GM18870 (cell line): ENCODE measurements around the gene ASPRV1.
"Not testable (repeated sequence)": the region's sequence is repeated elsewhere in the genome, so short reads cannot be mapped to it uniquely, and the experiment has no call there.

ENCODE experiments used
- ATAC-seq: cut with Tn5 transposase; IDR thresholded peaks from one replicate; pipeline ENCODE4 v1.9.1; 2021; ENCODE audit warnings: moderate library complexity; ENCODE audit not compliant: unreplicated experiment

Gene ASPRV1

DNA sequence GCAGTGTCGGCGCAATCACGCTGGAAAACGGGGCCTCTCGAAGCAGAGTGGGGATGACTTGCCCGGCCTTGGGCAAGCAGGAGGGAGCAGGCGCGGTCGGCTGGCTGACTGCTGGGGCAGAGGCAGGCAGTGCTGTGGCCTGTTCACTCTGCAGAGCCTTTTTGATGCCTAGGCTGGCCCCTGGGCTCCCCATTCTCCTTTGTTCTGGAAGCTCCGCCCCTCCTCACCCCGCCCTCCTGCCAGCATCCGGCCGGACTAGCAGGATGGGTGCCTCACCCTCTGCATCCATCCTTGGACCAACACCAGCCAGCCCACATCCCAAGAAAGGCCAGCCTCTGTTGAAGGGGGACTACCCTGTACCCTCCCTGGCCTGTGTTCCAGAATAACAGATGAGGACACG, at the start of gene ASPRV1:
ASPRV1 (minus strand) TSS at position 136 of the 400 bp plus-strand sequence. CDS start 195 bp downstream, outside the sequence.
- no peak for ATAC-seq

DNA sequence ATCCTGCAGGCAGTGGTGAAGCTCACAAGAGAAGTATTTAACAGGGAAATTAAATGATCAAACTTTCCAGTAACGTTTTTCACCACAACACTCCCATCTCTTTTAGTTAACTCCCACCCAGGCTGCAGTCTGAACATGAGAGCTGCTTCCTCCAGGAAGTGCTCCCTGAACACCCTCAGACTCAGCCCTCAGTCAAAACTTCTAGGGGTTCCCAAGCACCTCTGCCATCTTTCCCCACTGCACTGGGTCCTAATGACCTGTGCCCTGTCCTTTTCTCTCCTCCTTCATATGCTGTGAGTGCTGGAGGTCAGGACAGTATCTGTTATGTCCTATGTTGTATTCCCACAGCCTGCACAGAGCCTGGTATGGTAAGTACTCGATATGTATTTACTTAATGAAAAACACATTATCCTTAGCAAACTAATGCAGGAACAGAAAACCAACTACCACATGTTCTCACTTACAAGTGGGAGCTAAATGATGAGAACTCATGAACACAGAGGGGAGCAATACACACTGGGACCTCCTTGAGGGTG, 49.2 kb upstream of the ASPRV1 start:
- no peak for ATAC-seq

DNA sequence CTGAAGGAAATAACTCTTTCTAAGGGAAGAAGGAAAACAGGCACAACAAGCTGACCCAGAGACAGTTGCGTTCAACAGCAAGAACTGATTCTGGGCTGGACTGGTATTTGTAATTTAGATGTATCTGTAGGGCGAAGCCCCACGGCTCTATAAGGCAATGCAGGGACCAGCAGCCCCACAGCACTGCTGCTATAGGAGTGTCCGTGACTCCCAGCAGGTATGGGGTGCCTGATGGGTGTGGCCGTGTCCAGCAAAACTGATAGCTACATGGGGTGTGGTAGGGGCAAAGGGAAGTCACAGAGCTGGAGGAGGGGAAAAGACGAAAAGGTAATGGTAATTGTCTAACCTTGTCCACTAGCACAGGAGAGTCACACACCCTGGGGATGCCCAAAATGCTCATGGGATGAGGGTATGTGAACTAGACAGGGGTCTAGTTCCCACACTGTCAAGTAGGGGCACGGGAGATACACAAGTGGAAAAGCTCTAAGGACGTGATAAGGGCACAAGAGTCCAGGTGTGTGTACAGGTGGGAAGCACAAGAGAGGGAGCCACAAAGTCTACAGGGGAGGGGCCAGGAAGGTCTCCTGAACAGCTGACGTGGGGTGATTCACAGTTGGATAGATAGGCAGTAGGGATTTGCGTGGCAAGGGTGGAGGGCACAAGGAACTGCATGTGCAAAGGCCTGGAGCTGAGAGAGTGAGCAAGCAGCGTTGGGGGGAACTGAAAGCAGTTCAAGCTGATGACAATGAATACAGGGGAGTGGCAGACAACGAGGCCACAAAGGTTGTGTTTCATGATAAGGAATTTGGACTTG, 48.5 kb upstream of the ASPRV1 start:
- no peak for ATAC-seq

DNA sequence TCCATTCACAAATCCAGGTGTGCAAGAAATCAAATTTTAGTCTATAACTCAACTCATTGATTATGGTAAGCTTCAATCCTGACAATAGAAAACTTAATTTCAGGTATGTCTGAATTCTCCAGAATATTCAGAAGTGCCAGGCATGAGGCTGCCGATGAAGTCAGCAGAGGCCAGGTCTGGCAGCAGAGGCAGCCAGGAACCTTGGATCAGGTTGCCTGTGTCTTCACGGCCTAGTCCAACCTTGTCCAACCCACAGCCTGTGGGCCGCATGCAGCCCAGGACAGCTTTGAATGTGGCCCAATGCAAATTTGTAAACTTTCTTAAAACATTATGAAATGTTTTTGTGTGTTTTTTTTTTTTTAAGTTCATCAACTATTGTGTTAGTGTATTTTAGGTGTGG, 46.9 kb upstream of the ASPRV1 start:
- no peak for ATAC-seq

DNA sequence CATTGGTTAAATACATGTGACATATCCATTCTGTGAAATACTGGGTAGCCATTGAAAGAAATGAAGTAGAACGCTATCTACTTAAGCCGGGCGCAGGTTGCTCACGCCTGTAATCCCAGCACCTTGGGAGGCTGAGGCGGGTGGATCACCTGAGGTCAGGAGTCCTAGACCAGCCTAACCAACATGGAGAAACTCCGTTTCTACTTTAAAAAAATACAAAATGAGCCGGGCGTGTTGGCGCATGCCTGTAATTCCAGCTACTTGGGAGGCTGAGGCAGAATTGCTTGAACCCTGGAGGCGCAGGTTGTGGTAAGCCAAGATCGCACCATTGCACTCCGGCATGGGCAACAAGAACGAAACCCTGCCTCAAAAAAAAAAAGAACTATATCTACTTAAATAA, 45.7 kb upstream of the ASPRV1 start:
- ATAC-seq = no peak

DNA sequence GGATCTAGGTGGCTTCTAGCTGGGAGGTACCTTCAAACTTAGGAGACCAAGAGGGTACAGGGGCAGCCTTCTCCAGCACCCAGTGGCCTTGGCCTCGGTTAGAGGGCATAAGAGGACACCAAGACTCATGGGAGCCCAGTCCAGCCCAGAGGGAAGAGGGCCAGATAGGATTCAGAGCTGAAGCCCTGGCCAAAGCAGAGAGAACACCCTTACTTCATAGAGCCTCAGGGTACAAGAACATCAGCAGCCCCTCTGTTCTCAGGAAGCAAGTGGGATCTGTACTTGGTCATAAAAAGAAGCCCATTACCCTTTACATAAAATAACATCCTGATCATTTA, 45.0 kb upstream of the ASPRV1 start:
- ATAC-seq = no peak

DNA sequence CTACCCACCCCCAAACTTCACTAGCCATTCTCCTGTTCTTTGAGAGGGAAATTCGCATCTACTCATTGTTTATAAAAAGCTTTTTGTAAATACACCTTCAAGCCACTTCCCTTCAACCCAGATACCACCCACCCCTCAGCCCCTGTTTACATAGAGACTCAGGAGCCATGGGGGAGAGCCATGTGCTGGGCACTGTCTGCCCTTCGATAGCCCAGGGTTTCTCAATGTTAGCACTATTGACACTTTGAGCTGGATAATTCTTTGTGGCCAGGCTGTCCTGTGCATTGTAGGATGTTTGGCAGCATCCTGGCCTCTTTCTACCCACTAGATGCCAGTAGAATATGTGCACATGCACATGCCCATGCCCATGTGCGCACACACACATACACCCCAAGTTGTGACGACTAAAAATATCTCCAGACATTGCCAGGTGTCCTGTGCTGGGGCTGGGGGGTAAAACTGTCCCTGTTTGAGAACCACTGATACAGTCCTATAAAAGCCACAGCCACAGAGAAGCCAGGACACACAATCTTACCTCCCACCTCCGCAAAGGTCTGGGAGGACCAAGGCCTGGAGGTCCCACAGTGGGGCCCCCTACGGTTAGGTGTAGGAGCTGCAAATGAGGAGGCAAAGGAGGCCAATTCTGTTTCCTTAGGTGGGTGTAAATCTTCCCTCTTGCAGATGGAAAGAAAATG, 44.5 kb upstream of the ASPRV1 start:
- ATAC-seq = no peak

DNA sequence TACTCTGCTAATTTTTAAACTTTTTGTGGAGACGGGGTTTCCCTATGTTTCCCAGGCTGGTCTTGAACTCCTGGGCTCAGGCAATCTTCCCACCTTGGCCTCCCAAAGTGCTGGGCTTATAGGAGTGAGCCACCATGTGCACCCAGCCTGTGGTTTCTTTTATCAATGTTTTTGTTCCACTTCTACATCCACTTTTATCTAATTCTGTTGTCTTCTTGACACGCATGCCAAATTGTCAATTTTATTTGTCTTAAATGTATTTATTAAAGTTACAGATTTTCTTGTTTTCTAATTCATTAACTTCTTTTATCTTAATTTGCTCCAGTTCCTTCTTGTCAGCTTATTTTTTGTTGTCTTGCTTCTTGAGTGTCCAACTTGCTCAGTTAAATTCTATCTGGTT, 43.8 kb upstream of the ASPRV1 start:
- ATAC-seq = no peak

DNA sequence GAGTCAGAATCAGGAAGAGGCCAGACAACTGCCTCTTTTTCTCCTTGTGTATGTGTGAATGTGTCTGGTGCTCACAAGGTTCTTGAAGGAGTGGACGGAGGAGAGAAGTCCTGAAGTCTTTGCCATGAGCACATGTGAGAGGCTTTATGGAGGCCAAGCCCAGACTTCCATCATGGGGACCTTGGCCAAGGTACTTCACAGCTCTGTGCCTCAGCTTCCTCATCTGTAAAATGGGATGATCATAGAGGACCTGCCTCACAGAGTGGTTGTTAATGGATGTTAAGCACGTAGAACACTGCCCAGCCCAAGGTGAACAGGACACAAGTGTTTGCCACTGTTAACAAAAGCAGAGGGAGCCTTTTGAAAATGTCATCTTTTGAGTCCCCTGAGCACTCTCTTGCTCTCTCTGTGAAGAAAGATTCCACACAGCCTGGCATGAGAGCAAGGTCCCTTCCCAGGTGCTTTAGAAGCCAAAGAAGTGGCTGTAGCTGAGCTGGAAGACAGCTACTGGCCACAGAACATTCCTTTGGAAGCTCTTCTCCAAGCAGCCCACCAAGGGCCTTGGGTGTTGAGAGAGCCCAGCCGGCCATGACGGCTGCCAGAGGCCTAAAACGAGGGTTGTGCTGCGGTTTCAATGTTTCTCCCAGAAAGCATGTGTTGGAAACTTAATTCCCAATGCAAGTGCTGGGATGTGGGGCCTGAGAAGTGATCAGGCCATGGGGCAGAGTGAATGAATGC, 41.8 kb upstream of the ASPRV1 start:
- no peak for ATAC-seq

DNA sequence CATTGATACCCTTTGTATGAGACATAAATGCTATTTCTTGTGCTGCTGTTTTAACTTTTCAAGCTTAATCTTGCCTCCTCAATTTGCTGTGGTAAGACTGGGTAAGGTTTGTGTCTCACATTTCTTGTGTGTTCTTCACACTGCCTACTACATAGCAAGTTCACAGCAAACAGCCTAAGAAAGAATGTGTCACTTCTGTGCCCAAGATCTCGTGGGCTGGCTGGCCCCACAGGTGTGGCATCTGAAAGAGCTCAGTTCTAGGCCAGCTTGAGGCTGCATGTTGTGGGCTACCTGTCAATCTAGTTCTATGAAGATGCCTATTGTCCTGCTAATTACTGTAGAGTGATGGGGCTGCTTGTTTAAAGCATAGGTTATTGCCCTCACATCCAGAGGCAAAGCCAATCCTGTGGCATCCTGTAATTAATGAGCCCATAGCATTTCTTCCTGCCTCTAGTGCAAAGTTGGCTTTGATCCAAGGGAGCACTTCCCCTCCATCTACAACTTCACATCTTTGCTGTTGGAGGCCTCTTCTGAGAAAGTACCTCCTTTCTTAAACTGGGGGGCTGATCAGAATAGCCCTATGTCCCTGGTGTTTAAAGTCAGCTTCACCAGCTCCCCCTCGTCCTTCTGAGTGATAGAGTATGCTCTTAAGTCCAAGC, 40.9 kb upstream of the ASPRV1 start:
- ATAC-seq = no peak

DNA sequence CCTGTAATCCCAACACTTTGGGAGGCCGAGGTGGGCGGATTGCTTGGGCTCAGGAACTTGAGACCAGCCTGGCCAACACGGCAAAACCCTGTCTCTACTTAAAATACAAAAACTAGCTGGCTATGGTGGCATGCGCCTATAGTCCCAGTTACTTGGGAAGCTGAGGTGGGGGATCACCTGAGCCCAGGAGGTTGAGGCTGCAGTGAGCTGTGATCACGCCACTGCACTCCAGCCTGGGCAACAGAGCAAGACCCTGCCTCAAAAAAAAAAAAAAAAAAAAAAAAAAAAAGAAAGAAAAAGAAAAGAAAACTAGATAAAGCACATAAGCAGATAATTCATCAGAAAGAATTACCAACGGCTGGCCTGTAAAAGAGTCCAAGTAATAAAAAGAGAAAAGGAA, 39.1 kb upstream of the ASPRV1 start:
- not testable (repeated sequence) for ATAC-seq

DNA sequence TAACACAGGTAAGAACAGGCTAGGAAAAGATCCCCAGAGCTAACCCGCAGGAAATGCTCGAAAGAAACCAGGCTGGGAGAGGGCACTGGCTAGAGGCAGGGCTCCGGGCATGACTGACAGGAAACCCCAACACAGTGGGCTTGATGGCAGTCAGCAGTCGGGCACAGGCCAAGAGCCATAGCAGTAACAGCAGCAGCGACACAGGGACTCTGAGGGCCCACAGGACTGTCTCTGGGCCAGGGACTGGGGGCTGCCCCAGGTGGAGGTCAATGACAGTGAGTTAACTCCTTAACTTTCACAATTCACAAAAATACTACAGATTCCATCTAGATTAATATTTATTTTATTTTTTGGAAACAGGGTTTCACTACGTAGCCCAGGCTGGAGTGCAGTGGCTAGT, 37.3 kb upstream of the ASPRV1 start:
- ATAC-seq = no peak

DNA sequence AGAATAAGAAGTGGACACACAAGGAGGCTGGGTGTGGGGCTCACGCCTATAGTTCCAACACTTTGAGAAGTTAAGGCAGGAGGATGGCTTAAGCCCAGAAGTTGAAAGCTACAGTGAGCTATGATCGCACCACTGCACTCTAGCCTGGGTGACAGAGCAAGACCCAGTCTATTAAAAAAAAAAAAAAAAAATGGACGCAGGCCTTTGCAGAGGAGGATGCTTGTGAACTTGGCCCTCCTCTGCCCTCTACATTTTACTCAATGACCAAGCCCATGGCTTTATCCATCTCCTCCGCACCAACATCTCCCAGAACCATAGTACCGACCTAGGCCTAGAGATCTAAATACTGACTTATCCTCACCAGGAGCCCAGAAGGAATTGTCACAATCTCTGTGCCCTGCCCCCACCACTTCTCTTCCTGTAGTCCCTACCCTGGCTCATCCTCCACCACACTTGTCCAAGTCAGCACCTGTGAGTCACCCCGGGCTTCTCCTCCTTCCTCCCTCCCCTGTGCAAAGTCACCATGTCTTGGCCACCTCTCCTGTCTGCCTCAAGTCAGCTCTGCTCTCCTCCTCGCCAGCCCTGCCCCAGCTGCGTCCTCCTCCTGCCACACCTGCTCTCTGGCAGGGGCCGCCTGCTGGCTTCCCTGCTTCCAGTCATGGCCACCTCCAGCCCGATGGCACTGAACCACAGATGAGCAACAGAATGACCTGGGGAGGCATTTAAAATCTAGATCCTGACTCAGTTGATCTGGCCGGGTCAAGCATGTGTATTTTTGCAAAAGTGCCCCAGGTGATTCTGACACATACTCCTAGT, 35.8 kb upstream of the ASPRV1 start:
- no peak for ATAC-seq

DNA sequence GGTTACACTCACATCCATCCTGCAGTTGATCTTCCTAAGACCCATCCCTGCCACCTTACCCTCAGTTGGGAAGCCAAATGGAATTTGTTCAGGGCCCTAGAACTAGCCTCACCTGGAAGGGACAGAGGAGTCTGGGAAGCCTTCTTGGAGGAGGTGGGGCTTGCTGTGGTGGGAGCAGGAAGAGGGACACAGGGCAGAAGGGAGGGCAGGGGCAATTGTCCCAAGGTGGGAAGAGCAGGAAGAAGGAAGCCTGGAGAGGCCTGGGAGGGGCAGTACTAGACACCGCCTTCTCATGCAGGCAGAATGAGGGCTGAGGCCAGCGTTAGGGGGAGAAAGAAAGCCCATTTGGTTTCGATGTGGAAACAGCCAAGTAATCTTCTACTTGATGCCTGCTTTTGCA, 34.1 kb upstream of the ASPRV1 start:
- ATAC-seq = no peak

DNA sequence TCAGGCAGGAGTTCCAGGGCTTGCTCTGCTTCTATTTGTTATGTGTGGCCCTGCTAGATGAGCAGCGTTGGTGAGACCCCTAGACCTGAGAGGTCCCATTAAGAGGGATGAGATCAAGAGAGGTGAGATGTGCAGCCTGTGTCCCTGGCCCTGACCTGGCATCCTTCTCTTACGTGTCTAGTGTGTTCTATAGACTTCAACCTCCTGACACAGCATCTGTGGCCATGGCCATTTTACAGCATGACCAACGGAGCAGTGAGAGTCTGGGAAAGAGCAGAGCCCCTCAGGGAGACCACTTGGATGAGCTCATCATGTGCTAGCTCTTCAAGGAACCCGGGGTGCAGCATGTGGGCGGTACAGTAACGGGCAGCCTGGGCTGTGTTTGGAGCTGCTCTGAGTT, 32.7 kb upstream of the ASPRV1 start:
- ATAC-seq = no peak

DNA sequence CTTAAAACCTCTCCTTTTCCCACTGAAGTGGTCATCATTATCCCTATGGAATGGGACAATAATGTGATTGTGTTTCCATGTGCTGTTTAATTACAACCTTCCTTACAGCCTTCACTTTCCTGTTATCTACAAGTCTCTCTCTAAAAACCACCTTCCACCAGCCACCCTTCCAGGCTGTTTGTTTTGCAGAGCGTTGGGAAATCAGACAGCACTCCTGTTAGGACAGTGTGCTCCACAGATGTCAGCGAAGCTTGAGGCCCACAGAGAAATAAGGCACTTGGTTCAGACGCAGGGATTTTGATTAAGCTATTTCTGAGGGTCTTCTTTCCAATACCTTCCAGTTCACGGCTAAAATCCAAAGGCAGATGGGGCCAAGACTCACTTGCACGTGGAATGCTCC, 32.3 kb upstream of the ASPRV1 start:
- ATAC-seq = no peak

DNA sequence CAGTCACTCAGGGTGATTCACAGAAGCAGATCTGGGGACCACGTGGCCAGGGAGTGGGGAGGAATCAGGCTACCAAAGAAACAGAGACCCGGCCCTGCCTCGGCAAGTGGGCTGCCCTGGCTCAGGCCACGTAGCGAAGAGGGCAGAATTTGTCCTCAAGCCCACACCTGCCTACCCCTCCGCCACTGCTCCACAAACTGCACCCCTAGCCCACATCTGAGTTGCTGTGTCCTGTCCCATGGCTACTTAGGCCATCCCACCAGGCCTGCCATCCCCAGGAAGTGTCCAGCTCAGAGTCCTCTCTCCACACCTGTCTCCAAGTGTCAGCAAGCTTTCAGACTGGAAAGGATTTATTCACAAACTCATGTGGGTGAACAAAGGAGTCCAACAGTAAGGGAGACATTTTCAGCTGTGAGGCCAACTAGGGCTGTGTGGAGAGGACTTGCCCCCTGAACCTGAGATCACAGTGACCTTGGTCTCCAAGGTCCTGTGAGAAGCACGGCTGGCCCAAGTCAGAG, 31.7 kb upstream of the ASPRV1 start:
- no peak for ATAC-seq

DNA sequence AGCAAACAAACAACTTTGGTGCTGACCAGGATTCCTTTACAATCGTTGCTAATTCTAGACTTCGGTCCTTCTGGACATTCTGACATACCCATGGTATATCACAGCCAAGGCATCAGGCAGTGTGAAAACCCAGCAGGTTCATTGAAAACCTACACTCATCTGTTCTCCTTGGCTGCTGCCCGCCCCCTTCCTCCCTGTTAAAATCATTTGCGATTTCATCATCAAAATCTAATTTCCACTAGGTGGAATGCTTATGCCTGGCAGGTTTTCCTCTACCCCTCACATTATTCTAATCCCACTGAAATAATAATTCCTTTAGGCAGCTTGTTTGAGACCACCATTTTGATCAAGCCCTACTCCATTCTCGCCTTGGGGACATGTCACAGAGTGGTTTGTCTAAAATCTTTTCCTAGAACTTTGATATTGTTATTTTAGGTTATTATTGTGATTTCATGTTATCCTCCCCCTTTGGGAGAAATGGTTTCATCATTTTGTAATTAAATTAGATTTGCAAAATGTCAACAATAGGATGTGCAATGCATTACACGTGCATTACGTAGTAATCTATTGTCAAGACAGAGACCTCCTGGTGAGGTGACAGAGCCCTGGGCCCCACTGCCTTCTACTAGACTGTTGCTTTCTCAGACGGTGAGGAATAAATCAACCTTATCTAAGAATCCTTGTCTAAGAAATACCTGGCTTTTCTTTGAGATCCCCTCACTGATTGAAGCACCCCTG, 31.0 kb upstream of the ASPRV1 start:
- no peak for ATAC-seq

DNA sequence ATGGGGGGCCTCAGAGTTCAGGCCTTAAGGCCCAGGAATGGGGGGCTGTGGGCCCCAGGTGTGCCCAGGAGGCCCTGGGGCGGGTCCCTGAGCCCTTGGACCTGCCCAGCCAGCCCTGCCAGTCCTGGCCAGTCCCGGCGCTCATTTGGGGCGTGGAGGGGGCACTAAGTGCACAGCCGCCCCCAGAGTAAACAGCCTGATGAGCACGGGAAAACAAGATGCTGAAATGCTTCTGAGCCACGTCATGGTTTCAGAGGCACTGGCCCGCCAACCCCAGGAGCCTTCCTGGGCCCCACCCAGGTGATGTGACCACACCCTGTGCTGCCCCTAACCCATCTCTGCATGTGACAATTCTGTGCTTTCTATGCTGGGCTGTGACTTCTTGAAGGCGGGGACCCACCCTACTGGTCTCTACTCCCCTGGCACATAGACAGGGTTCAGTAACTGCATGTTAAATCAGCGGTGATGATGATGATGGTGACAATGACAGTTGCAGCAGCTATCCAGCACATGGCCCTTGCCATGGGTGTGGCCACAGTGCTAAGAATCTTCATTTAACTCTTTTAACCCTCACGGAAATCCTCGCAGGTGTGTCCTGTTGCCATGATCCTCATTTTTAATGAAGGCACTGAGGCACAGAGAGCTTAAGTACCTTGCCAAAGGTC, 28.1 kb upstream of the ASPRV1 start:
- ATAC-seq = no peak
